ENCODE results near the gene NDUFAF3.

Gene NDUFAF3

DNA sequence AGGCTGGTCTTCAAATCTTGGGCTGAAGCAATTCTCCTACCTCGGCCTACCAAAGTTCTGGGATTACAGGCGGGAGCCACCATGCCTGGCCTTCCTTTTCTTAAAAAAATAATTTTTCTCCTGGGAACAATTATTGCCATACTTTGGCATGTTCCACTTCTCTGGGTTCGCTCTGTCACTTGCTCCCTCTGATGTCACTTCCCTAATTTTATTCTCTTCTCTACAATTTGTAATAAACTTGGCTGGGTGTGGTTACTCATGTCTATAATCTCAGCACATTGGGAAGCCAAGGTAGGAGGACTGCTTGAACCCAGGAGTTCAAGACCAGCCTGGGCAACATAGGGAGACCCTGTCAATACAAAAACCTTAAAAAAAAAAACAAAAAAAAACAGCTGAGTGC, 13.4 kb downstream of the NDUFAF3 start (continued):
- TF ChIP-seq, protein P1, sequence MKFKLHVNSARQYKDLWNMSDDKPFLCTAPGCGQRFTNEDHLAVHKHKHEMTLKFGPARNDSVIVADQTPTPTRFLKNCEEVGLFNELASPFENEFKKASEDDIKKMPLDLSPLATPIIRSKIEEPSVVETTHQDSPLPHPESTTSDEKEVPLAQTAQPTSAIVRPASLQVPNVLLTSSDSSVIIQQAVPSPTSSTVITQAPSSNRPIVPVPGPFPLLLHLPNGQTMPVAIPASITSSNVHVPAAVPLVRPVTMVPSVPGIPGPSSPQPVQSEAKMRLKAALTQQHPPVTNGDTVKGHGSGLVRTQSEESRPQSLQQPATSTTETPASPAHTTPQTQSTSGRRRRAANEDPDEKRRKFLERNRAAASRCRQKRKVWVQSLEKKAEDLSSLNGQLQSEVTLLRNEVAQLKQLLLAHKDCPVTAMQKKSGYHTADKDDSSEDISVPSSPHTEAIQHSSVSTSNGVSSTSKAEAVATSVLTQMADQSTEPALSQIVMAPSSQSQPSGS (tag by site-specific recombination; IDR thresholded peaks at IDR 0.05; ENCODE audit: low read depth) = no peak
- TF ChIP-seq ZNF292 (tag by site-specific recombination; IDR thresholded peaks at IDR 0.05; ENCODE audit: borderline replicate concordance, low read depth) (no peak), ZNF416 (tag by site-specific recombination; IDR thresholded peaks at IDR 0.05) (no peak)
- TF ChIP-seq, protein P2, sequence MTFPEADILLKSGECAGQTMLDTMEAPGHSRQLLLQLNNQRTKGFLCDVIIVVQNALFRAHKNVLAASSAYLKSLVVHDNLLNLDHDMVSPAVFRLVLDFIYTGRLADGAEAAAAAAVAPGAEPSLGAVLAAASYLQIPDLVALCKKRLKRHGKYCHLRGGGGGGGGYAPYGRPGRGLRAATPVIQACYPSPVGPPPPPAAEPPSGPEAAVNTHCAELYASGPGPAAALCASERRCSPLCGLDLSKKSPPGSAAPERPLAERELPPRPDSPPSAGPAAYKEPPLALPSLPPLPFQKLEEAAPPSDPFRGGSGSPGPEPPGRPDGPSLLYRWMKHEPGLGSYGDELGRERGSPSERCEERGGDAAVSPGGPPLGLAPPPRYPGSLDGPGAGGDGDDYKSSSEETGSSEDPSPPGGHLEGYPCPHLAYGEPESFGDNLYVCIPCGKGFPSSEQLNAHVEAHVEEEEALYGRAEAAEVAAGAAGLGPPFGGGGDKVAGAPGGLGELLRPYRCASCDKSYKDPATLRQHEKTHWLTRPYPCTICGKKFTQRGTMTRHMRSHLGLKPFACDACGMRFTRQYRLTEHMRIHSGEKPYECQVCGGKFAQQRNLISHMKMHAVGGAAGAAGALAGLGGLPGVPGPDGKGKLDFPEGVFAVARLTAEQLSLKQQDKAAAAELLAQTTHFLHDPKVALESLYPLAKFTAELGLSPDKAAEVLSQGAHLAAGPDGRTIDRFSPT (tag by site-specific recombination; IDR thresholded peaks at IDR 0.05) = no peak

DNA sequence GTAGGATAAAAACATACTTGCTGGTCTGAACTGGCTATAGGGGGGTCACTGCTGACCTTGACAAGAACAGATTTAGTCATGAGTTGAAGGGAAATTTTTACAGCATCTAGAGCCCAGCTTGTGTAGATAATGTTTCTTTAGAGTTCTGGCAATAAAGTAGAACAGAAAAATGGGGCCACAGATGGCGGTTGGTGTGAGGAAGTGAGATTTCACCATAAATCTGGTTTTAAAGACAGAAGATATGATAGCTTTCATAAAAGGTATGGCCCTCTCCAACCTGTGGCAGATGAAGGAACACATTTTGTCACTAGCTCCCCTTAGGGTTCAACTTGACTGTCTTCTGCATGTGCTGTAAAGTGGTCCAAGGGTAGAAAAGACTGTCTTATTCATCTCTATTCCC, 31.6 kb downstream of the NDUFAF3 start:
- no peaks in the 10 kb centered on the region for H3K4me1 ChIP-seq (ENCODE audit: control insufficient read depth, insufficient read depth, low read length)
- H3K36me3 ChIP-seq (ENCODE audit: control insufficient read depth in 2 of 2, insufficient read depth in 1 of 2, low read length in 2 of 2) = peaks cover 7 to 78% of the 10 kb centered on the region in 2 experiments
- ChIA-PET CTCF (no interaction called here), POLR2A (no interaction called here)
- H3K4me3 ChIP-seq (ENCODE audit: low read depth, low read length) = no peak overlapping the region
- no peaks in the 10 kb centered on the region for H3K9me3 ChIP-seq (ENCODE audit: control insufficient read depth, insufficient read depth, low read depth, low read length)
- H3K27ac ChIP-seq (ENCODE audit: extremely low read depth, low read depth, low read length) = no peak overlapping the region
- no peak for TF ChIP-seq ZNF548 (tag by site-specific recombination; IDR thresholded peaks at IDR 0.05)
- TF ChIP-seq, protein P3, sequence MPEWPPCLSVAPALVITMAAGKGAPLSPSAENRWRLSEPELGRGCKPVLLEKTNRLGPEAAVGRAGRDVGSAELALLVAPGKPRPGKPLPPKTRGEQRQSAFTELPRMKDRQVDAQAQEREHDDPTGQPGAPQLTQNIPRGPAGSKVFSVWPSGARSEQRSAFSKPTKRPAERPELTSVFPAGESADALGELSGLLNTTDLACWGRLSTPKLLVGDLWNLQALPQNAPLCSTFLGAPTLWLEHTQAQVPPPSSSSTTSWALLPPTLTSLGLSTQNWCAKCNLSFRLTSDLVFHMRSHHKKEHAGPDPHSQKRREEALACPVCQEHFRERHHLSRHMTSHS (tag by site-specific recombination; IDR thresholded peaks at IDR 0.05) = no peak
- TF ChIP-seq ZNF660 (tag by site-specific recombination; IDR thresholded peaks at IDR 0.05) = no peak
- no peak for TF ChIP-seq ZNF2 (tag by site-specific recombination; IDR thresholded peaks at IDR 0.05)
- TF ChIP-seq MZF1 (tag by site-specific recombination; IDR thresholded peaks at IDR 0.05; ENCODE audit: borderline replicate concordance) = no peak
- TF ChIP-seq, protein P4, sequence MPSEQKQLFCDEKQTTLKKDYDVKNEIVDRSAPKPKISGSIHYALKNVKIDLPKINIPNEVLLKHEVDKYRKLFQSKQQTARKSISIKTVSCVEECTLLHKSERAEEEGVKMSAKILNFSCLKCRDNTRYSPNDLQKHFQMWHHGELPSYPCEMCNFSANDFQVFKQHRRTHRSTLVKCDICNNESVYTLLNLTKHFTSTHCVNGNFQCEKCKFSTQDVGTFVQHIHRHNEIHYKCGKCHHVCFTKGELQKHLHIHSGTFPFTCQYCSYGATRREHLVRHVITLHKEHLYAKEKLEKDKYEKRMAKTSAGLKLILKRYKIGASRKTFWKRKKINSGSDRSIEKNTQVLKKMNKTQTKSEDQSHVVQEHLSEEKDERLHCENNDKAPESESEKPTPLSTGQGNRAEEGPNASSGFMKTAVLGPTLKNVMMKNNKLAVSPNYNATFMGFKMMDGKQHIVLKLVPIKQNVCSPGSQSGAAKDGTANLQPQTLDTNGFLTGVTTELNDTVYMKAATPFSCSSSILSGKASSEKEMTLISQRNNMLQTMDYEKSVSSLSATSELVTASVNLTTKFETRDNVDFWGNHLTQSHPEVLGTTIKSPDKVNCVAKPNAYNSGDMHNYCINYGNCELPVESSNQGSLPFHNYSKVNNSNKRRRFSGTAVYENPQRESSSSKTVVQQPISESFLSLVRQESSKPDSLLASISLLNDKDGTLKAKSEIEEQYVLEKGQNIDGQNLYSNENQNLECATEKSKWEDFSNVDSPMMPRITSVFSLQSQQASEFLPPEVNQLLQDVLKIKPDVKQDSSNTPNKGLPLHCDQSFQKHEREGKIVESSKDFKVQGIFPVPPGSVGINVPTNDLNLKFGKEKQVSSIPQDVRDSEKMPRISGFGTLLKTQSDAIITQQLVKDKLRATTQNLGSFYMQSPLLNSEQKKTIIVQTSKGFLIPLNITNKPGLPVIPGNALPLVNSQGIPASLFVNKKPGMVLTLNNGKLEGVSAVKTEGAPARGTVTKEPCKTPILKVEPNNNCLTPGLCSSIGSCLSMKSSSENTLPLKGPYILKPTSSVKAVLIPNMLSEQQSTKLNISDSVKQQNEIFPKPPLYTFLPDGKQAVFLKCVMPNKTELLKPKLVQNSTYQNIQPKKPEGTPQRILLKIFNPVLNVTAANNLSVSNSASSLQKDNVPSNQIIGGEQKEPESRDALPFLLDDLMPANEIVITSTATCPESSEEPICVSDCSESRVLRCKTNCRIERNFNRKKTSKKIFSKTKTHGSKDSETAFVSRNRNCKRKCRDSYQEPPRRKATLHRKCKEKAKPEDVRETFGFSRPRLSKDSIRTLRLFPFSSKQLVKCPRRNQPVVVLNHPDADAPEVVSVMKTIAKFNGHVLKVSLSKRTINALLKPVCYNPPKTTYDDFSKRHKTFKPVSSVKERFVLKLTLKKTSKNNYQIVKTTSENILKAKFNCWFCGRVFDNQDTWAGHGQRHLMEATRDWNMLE (tag by site-specific recombination; conservative IDR thresholded peaks at IDR 0.05; ENCODE audit: low read depth) = no peak
- no peak for TF ChIP-seq ZNF610 (tag by site-specific recombination; IDR thresholded peaks at IDR 0.05; ENCODE audit: borderline replicate concordance)
- TF ChIP-seq, protein P5, sequence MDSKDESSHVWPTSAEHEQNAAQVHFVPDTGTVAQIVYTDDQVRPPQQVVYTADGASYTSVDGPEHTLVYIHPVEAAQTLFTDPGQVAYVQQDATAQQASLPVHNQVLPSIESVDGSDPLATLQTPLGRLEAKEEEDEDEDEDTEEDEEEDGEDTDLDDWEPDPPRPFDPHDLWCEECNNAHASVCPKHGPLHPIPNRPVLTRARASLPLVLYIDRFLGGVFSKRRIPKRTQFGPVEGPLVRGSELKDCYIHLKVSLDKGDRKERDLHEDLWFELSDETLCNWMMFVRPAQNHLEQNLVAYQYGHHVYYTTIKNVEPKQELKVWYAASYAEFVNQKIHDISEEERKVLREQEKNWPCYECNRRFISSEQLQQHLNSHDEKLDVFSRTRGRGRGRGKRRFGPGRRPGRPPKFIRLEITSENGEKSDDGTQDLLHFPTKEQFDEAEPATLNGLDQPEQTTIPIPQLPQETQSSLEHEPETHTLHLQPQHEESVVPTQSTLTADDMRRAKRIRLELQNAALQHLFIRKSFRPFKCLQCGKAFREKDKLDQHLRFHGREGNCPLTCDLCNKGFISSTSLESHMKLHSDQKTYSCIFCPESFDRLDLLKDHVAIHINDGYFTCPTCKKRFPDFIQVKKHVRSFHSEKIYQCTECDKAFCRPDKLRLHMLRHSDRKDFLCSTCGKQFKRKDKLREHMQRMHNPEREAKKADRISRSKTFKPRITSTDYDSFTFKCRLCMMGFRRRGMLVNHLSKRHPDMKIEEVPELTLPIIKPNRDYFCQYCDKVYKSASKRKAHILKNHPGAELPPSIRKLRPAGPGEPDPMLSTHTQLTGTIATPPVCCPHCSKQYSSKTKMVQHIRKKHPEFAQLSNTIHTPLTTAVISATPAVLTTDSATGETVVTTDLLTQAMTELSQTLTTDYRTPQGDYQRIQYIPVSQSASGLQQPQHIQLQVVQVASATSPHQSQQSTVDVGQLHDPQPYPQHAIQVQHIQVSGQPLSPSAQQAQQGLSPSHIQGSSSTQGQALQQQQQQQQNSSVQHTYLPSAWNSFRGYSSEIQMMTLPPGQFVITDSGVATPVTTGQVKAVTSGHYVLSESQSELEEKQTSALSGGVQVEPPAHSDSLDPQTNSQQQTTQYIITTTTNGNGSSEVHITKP (tag by site-specific recombination; IDR thresholded peaks at IDR 0.05) = no peak
- TF ChIP-seq ZSCAN16 (tag by site-specific recombination; IDR thresholded peaks at IDR 0.05) = no peak
- TF ChIP-seq ZNF777 (tag by site-specific recombination; IDR thresholded peaks at IDR 0.05; ENCODE audit: borderline replicate concordance) = no peak
- TF ChIP-seq ZNF157 (tag by site-specific recombination; IDR thresholded peaks at IDR 0.05) = no peak
- TF ChIP-seq, protein P6, sequence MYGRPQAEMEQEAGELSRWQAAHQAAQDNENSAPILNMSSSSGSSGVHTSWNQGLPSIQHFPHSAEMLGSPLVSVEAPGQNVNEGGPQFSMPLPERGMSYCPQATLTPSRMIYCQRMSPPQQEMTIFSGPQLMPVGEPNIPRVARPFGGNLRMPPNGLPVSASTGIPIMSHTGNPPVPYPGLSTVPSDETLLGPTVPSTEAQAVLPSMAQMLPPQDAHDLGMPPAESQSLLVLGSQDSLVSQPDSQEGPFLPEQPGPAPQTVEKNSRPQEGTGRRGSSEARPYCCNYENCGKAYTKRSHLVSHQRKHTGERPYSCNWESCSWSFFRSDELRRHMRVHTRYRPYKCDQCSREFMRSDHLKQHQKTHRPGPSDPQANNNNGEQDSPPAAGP (tag by site-specific recombination; IDR thresholded peaks at IDR 0.05) = no peak
- TF ChIP-seq ZNF677 (tag by site-specific recombination; IDR thresholded peaks at IDR 0.05) = no peak
- no peak for TF ChIP-seq TRIM28 (IDR thresholded peaks at IDR 0.05; ENCODE audit: borderline replicate concordance, low read length)
- no peak for TF ChIP-seq ZNF175 (tag by site-specific recombination; IDR thresholded peaks at IDR 0.05)
- no peak for TF ChIP-seq ZNF391 (tag by site-specific recombination; IDR thresholded peaks at IDR 0.05; ENCODE audit: borderline replicate concordance, low read depth)
- no peak for TF ChIP-seq ZNF654 (tag by site-specific recombination; IDR thresholded peaks at IDR 0.05; ENCODE audit: low read depth)
